A673 (cell line): ENCODE measurements around the gene BLOC1S4. TPM values are rescaled to one million over a fixed set of nuclear protein-coding genes. Genes with fewer than 3 reads are reported as not detected.

Experiments
- BruUV-seq: library from RNA; stranded (reverse); fragments of 400-500 nt; replicated peaks from 2 replicates; lab custom pipeline; 2021; lab: Mats Ljungman, UMichigan
- CTCF ChIA-PET: fragments of 300-600 bp; sonication (Branson Sonifier 250); formaldehyde crosslinking; loops from one replicate; lab custom pipeline; 2022; ENCODE audit warnings: antibody characterized with exemption; lab: Charles Lee
- POLR2A ChIA-PET: fragments of 300-600 bp; sonication (Branson Sonifier 250); formaldehyde crosslinking; loops from one replicate; lab custom pipeline; 2022; ENCODE audit warnings: antibody characterized with exemption; ENCODE audit not compliant: low non-redundant PET; lab: Charles Lee
- DNase-seq: peaks from one replicate; pipeline ENCODE4 v3.0.0-alpha.2; 2015; ENCODE audit warnings: low spot score
- H3K27ac ChIP-seq: fragments of 200-600 bp; sonication (generic); 2 replicates; pipeline ENCODE4 v1.5.1; 2016; ENCODE audit warnings: mixed run types, low read depth, mild to moderate bottlenecking, mixed read lengths, antibody characterized with exemption, low read length; ENCODE audit not compliant: poor library complexity, severe bottlenecking
- H3K27me3 ChIP-seq: fragments of 200-600 bp; sonication (generic); replicated peaks from 2 replicates; pipeline ENCODE4 v1.6.1; 2017; ENCODE audit warnings: mixed run types, low read depth, mild to moderate bottlenecking, mixed read lengths, antibody characterized with exemption, low read length; ENCODE audit not compliant: insufficient read depth, poor library complexity
- H3K36me3 ChIP-seq: fragments of 200-600 bp; sonication (generic); 2 replicates; pipeline ENCODE4 v1.6.1; 2016; ENCODE audit warnings: mixed run types, mild to moderate bottlenecking, mixed read lengths, antibody characterized with exemption, low read length; ENCODE audit not compliant: insufficient read depth, poor library complexity, severe bottlenecking
- H3K4me1 ChIP-seq: fragments of 200-600 bp; sonication (generic); 2 replicates; pipeline ENCODE4 v1.6.1; 2017; ENCODE audit warnings: mixed run types, mild to moderate bottlenecking, mixed read lengths, antibody characterized with exemption, low read length; ENCODE audit not compliant: insufficient read depth, poor library complexity, severe bottlenecking
- H3K4me3 ChIP-seq: fragments of 200-600 bp; sonication (generic); 2 replicates; pipeline ENCODE4 v1.5.1; 2016; ENCODE audit warnings: low read depth, mixed run types, mild to moderate bottlenecking, mixed read lengths, low read length; ENCODE audit not compliant: poor library complexity, severe bottlenecking
- H3K9me3 ChIP-seq: fragments of 200-600 bp; sonication (generic); 2 replicates; pipeline ENCODE4 v1.6.1; 2016; ENCODE audit warnings: mixed run types, low read depth, mild to moderate bottlenecking, mixed read lengths, antibody characterized with exemption, low read length; ENCODE audit not compliant: poor library complexity, severe bottlenecking
- EZH2 ChIP-seq: fragments of 200-600 bp; sonication (generic); IDR thresholded peaks from 2 replicates; pipeline ENCODE4 v1.6.1; 2017; ENCODE audit warnings: borderline replicate concordance, low read depth, mild to moderate bottlenecking, mixed read lengths, antibody characterized with exemption, low read length; ENCODE audit not compliant: poor library complexity, severe bottlenecking
- intact Hi-C: fragments of 100-400 bp; cut with micrococcal nuclease; formaldehyde crosslinking; loops from one replicate; pipeline ENCODE4 v1.10.0; 2022; ENCODE audit not compliant: unreplicated experiment
- total RNA-seq: library from RNA; stranded (reverse); gene quantifications from 2 replicates; pipeline ENCODE4 v1.2.3, GENCODE V29; 2021
- TF ChIP-seq, protein P1 (sequence below): fragments of 300-800, 200-600 bp; sonication (generic); conservative IDR thresholded peaks from 2 replicates; pipeline ENCODE4 v1.5.1; 2017; ENCODE audit warnings: low read depth, mild to moderate bottlenecking, antibody characterized with exemption, low read length, moderate library complexity, mixed read lengths

BLOC1S4 gene
- total RNA-seq, 1 experiment from 2014 or later: 12.3 TPM

DNA sequence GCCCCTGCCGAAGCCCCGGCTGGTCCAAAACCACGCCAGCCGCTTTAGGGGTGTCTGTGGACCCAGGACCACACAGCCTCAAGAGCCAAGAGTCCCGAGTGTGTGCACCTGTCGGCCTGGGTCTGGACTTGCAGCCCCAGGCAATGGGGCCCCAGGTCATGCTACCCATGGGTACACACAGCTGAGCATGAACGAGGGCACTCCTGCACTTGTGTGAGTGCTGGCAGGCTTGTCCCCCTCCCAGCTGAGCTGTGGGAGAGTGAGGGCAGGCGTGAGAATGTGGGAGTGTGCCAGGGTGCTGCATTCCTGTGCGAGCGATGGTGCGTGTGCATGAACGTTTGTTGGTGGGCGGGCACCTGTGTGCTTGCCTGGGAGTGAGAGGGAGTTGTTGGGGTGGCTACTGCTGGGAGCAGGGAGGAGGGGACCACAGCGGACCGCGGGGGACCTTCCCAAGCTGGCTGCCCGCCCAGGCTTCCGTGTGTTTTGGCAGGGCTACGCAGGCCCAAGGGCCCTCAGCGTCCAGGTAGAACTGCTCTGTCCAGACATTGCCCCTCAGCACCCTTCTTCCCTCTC, 30.8 kb downstream of the BLOC1S4 start:
- no peaks in the 10 kb centered on the region for H3K27me3 ChIP-seq
- POLR2A ChIA-PET: no interaction called here
- H3K4me3 ChIP-seq: no peak overlapping the region
- CTCF ChIA-PET: no interaction called here
- H3K27ac ChIP-seq: no peak overlapping the region
- intact Hi-C loops: no loop called here
- DNase-seq: no peak
- no peak for TF ChIP-seq EZH2
- TF ChIP-seq, protein P1, sequence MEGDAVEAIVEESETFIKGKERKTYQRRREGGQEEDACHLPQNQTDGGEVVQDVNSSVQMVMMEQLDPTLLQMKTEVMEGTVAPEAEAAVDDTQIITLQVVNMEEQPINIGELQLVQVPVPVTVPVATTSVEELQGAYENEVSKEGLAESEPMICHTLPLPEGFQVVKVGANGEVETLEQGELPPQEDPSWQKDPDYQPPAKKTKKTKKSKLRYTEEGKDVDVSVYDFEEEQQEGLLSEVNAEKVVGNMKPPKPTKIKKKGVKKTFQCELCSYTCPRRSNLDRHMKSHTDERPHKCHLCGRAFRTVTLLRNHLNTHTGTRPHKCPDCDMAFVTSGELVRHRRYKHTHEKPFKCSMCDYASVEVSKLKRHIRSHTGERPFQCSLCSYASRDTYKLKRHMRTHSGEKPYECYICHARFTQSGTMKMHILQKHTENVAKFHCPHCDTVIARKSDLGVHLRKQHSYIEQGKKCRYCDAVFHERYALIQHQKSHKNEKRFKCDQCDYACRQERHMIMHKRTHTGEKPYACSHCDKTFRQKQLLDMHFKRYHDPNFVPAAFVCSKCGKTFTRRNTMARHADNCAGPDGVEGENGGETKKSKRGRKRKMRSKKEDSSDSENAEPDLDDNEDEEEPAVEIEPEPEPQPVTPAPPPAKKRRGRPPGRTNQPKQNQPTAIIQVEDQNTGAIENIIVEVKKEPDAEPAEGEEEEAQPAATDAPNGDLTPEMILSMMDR: no peak
- no peaks in the 10 kb centered on the region for H3K36me3 ChIP-seq
- no peaks in the 10 kb centered on the region for H3K9me3 ChIP-seq
- no peaks in the 10 kb centered on the region for H3K4me1 ChIP-seq
- BruUV-seq: no TSS peak

DNA sequence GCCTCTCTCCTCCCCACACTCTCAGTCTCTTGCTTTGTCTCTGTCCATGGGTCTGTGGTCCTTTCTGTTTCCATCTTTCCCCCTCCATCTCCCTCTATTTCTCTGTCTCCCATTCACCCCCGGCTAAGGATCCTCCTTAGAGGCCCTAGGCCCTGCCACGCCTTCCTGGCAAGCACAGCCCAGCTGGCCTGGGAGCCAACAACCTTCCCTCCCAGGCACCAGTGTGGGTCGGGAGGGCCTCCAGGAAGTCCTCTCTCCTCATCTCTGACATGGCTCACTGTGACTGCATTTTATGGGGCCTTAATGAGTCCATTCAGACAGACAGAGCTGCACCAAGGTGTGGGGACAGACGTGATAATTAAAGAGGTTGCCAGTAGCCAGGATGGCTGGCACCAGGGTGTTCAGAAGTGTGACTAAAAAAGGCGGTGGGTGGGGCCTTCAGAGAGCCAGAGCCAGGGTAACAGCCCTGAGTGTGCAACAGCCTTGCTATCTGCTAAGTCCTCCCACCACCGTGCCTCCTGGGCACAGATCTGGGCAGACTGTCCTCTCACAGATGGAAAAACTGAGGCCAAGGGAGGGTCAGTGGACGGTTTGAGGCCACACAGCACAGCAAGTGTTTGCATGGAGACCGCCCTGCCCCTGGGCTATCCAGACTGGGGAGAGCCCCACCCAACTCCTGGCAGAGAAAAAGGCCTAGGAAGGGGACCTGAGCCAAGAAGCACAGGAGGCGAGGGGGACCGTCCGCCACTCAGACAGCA, 31.5 kb downstream of the BLOC1S4 start:
- intact Hi-C loops: no loop called here
- ChIA-PET POLR2A (no interaction called here), CTCF (no interaction called here)
- no peak for DNase-seq
- TF ChIP-seq, protein P1: no peak
- no peak for TF ChIP-seq EZH2
- H3K36me3 ChIP-seq: no peaks in the 10 kb centered on the region
- H3K4me1 ChIP-seq: no peaks in the 10 kb centered on the region
- H3K27ac ChIP-seq: no peak overlapping the region
- H3K27me3 ChIP-seq: no peaks in the 10 kb centered on the region
- no peaks in the 10 kb centered on the region for H3K9me3 ChIP-seq
- no TSS peak for BruUV-seq
- H3K4me3 ChIP-seq: no peak overlapping the region

DNA sequence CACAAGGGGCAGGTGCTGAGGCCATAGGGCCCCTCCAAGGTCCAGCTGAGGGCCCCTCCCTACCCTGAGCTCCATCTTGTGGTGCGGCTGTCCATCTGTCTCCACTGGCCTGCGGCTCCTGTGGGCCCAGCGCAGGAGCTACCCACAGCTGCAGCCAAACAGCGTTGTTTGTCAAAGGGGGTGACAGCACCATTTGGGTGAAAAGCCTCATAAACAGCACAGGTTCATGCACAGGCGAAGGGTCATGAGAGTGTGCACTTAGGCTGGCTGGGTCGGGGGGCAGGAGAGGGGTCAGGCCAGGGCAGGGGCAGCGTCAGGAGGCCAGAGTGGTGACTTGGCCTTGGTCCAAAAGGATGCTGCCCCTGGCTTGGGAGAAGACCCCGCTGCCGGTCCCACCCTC, 32.3 kb downstream of the BLOC1S4 start:
- H3K27ac ChIP-seq: no peak overlapping the region
- no peaks in the 10 kb centered on the region for H3K4me1 ChIP-seq
- DNase-seq: no peak
- TF ChIP-seq EZH2: no peak
- TF ChIP-seq, protein P1: no peak
- ChIA-PET CTCF (no interaction called here), POLR2A (no interaction called here)
- no peaks in the 10 kb centered on the region for H3K27me3 ChIP-seq
- intact Hi-C loops: no loop called here
- no peaks in the 10 kb centered on the region for H3K36me3 ChIP-seq
- H3K4me3 ChIP-seq: no peak overlapping the region
- H3K9me3 ChIP-seq: no peaks in the 10 kb centered on the region
- no TSS peak for BruUV-seq
